A549 (cell line): ENCODE results near the gene MEF2A.

Experiments
- CEBPB ChIP-seq, 2 experiments: fragments of >200 bp in 1 of 2; sonication (Bioruptor Twin) in 1 of 2; formaldehyde crosslinking in 1 of 2; IDR thresholded peaks; 2 replicates each; pipeline ENCODE4 v1.6.1; 2012 to 2016
- CHD2 ChIP-seq: fragments of 150-350 bp; IDR thresholded peaks from 2 replicates; pipeline ENCODE4 v1.6.1; 2014; ENCODE audit warnings: low read length; ENCODE audit not compliant: partially characterized antibody
- RFX5 ChIP-seq: fragments of 450-650 bp; IDR thresholded peaks from 2 replicates; pipeline ENCODE4 v1.7.1; 2014; ENCODE audit warnings: antibody characterized with exemption, mild to moderate bottlenecking, moderate library complexity

DNA sequence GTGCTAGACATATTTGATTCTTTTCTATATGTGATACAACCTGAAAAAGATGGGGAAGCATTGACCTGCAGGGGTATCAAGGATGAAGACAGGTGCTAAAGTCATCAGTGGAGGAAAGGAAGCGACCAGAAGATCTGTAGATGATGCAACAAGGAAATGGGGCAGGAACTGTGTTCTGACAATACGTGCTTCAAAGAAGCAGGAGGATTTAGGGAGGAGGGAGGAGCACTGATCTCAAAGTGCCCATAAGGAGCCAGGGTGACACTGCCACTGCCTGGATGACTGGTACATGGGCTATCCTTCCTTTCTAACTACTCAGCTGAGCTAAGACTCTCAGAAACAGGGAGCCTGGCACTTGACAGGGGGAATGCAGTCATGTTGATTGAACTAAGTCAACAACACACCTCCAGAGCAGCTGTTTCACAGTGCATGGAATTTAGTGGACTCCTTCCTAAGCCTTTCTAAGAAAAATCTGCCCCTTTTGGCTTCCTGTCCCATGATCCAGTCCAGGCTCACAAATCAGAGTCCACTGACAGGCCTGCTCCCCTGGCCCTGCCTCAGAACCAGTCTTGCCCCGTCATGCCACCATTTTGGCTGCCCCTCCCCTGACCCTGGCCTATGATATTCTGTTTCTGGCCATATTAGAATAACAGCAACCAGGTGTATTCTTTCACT is 155.5 kb downstream of the MEF2A start:
- no peak for TF ChIP-seq RFX5
- no peak for TF ChIP-seq CEBPB (IDR thresholded peaks at IDR 0.05)
- no peak for TF ChIP-seq CHD2
